Urothelium cell line (cell line): ENCODE measurements around the gene COL6A1.

Experiments used
- DNase-seq: peaks from one replicate; pipeline ENCODE4 v3.0.0; 2011; ENCODE audit warnings: low spot score, mixed read lengths
- FAIRE-seq: peaks from 2 replicates; lab custom pipeline; 2011; peaks lifted over from hg19 to GRCh38; lab: Jason Lieb, UNC

COL6A1 gene

DNA sequence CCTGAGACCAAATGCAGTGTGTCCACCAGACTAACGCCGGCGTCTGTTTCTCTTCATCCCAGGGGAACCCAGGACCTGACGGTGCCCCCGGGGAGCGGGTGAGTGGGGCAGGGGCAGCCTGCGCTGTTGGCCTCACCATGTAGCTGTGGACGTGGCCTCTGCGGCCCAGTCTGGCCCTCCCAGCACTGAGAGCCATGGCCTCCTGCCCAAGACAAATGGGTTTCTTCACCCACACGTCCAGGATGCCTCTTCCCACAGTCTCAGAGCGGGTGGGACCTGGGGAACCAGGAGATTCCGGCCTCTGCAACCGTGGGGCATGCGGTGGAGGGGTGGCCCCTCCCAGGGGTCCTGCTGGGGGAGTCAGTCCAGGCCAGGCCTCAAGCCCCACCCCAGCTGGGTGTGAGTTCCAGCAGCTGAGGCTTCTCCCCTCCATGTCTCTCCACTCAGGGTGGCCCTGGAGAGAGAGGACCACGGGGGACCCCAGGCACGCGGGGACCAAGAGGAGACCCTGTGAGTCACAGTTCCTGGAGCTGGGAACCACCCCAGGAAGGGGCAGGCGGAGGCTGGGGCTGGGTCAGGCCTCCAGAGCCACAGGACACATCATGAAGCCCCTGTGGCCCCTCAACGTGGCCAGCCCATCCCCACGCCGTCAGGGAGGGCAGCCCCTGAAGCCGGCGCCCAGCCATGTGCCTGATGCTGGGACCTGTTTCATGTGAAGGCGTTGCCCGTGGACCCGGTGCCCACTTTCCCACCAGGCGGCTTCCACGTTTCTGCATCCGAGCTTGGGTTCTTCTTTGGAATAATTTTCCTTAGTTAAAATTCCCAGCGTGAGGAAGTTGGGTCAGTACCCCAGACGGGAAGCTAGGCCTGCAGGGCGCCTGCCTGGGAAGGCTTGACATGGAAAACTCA is 11.0 kb downstream of the COL6A1 start:
- FAIRE-seq (no peak), DNase-seq (no peak)

DNA sequence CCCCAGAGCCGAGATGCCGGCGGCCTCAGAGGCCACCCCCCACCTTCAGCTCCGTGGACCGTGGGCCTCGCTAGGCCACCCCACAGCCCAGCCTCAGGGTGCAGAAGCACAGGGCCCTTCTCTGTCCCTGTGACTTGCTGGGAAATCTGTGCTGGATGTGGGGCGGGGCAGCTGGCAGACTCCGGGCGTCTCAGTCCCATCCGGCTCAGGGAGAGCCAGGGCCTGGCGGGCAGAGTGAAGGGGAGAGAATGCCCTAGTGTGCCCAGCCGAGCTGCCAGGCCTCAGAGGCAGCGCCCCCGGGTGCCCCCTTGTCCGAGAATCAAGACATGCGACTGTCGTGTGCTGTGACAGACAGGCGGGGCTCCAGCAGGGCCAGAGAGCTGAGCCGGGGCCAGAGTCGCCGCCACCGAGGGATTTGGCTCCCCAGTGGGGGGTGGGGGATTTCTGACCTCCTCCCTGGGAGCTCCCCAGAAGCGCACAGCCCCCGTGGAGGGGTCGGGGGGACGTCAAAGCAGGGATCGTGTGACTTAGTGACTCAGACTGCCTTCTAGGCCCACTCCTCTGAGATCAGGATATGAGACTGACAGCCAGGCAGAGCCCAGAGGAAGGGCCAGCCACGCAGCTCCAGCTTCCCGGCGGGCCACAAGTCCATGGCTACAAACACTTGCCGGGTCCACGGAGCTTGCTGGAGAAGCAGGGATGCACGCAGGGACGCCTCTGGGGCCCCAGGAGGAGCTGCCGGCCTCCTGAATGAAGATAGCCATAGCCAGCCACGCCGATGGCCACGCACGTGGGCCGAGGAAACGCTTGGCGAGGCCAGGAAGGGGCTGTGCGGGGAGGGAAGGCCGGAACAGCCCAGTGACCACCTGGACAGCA is 11.9 kb downstream of the COL6A1 start:
- FAIRE-seq = no peak

GRCh38 chr21:45994086-45994661 is 12.6 kb downstream of the COL6A1 start:
- no peak for FAIRE-seq
- DNase-seq = no peak

More for the DNA sequence above, 11.9 kb downstream of the COL6A1 start:
- DNase-seq = no peak

DNA sequence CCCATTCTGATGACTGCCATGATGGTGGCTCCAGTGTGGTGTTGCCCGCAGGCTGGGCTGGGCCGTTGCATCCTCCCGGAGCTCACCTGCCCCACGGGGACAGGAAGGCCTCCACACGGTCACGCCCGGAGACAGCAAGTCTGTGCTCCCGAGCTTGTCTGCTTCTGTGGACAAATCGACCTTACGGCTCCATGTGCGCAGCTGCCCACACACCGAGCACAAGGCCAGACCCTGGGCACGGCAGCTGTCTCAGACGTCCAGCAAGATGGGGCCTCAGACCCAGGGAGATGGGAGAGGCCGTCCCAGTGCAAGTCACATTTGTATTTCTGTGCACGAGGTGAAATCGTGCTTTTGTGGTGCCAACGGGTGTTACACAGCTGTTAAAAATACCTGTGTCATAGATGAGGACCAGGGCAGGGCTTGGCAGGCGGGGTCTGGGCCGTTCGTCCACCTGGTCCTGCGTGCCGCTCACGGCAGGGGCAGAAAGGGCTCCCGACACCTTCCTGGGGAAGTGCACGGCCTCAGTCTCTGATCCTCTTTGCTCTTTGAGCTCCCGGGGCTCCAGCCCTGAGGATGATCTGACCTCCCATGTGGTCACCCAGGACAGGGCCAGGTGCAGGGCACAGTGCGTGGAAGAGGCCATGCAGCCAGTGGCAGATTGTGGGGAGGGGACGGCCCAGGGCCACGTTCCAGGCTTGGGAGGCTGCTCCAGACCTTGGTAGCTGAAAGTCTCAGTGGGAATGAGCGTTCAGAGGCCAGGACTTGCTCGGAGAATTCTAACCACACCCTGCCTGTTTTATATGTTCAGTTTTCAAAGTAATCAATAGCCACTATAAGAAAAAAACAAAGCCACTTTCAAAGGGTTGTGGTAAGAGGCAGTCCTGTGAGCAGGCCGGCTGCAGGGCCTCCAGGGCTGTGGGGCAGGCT is 13.5 kb downstream of the COL6A1 start:
- DNase-seq (no peak), FAIRE-seq (no peak)

DNA sequence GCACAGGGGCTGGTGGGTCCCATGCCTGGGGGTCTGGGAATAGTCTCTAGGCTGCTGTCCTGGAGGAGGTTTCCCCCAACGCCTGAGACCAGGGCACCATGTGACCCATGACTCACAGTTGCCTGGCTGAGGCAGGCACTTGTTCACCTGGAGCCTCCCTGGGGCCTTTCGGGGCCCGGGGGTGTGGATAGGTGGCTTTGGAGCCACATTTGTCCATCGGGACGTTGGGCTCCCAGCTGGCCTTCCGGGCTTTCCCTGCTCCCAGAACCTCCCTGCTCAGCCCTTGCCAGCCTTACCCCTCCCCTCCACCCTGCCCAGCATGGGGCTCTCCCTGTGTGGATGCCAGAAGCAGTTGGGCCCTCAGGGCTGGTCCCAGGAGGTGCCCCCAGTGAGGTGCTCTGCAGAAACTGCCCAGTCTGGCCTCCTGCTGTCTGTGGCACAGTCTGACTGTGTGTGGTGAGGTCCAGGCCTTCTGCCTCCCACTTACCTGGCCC is 14.2 kb downstream of the COL6A1 start:
- FAIRE-seq = no peak
- DNase-seq = peak; percentile 47

DNA sequence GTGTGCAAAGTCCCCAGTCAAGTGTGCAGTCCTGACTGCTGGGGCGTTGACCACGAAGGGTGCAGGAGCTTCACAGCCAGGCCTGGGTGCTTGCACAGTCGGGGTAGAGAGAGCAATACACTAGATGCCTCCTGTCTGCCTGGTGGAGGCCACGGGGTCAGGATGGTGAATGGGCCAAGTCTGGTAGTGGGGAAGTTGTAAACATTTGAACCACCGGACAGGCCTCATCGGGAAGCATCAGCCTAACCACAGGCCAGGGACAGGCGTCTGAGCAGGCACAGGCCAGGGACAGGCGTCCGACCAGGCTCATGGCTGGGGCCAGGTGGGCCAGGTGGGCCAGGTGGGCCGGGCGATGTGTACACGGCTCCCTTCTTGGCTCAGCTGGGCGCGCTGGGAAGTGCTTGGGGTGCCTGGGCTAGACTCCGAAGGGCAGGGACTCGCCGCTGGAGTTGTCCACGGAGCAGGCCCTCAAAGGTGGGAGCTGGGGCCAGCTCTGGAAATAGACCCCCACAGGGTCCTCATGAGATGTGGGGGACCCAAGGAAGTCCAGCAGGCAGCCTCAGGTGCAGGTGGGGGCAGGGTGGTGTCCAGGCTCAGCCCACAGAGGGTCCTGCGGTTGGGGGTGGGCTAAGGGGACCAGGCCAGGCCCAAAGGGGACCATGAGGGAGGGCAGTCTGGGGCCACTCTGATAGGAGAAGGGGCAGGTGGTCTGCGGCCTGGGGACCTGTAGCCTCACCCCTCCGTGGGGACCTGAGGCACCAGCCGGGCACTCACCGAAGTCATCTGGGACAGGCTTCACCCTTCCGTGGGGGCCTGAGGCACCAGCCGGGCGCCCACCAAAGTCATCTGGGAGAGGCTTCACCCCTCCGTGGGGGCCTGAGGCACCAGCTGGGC is 15.0 kb downstream of the COL6A1 start:
- no peak for DNase-seq
- FAIRE-seq = no peak

DNA sequence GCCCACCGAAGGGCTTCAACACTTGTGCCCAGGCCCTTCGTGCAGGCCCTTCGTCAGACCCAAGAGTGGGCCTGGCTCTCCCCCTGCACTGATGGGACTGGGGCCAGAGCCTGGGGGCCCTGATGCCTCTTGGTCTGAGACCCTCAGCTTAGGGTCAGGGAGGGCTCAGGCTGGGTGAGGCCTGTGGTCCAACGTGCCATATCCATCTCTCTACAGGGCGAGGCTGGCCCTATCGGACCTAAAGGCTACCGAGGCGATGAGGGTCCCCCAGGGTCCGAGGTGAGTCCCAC is 15.6 kb downstream of the COL6A1 start:
- FAIRE-seq (no peak), DNase-seq (no peak)

DNA sequence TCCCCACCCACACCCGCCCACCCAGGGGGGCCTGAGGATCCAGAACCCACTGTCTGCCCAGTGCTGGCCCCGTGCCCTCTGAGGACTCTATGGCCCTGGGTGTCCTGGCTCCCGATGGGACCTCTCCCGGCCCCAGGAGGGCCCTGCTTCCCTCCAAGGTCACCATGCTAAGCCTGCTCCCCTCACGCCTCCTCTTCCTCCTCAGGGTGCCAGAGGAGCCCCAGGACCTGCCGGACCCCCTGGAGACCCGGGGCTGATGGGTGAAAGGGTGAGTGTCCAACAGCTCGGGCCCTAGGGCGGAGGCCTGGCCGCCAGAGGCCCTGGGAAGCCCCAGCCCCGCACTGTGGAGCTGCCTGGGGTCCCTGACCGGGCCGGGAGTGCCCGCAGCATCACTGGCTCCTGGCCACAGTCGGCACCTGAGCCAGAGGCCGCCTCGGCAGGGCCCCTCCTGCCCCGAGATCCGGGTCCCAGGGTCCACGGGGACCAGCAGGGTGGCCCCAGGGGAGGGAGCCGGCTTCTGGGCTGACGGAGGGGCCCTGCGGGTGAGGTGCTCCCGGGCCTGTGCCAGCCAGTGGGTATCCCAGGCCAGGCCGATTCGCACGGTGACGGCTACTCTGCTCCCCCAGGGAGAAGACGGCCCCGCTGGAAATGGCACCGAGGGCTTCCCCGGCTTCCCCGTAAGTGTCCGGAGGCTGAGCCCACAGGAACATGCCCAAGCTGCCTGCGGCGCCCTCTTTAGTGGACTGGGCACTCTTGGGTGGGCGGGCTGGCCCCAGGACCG is 16.1 kb downstream of the COL6A1 start:
- FAIRE-seq (no peak), DNase-seq (no peak)

DNA sequence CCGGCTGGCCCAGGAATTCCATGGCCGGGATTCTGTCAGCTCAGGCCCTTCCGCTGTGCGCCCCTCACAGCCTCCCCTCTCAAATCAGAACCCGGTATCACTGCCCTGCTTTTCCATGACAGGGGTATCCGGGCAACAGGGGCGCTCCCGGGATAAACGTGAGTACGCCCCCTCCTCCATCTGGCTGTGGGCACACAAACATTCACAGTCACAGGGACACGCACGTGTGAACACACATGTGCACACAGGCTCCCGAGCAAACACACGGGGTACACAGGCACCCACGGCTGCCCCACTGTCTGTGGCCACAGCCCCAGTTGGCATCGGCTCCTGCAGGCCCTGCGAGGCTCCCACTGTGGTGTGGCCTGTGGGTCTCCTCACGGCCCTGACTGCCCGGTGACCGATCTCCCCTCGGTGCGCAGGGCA is 16.7 kb downstream of the COL6A1 start:
- no peak for DNase-seq
- FAIRE-seq = no peak

DNA sequence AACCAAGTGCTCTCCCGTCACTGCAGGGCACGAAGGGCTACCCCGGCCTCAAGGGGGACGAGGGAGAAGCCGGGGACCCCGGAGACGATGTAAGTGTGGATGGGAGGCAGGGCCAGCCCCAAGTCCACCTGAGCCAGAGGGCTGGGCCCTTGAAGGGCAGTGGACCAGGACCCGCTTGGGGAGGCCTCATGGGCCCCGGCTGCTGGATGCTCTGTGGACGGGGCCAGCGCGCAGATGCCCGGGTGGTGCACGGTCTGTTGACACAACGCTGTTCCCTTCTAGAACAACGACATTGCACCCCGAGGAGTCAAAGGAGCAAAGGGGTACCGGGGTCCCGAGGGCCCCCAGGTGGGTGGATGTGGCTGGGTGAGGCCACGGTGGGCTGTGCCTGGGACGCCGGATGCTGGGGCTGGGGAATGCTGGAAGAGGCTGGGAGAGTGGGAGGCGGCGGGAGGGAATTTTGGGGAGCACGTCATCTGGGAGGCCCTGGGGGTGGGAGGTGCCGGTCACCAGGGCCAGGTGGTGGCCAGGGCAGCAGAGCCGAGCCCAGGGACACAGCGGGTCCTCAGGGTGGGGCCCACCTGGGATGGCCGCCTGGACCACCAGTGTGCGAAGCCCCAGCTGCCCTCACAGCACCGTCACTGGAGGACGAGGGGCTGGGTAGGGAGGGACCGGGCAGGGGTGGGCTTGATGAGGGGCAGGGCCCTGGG is 17.5 kb downstream of the COL6A1 start:
- no peak for FAIRE-seq
- DNase-seq = no peak

GRCh38 chr21:45999581-46000181 is 18.1 kb downstream of the COL6A1 start:
- no peak for FAIRE-seq

DNA sequence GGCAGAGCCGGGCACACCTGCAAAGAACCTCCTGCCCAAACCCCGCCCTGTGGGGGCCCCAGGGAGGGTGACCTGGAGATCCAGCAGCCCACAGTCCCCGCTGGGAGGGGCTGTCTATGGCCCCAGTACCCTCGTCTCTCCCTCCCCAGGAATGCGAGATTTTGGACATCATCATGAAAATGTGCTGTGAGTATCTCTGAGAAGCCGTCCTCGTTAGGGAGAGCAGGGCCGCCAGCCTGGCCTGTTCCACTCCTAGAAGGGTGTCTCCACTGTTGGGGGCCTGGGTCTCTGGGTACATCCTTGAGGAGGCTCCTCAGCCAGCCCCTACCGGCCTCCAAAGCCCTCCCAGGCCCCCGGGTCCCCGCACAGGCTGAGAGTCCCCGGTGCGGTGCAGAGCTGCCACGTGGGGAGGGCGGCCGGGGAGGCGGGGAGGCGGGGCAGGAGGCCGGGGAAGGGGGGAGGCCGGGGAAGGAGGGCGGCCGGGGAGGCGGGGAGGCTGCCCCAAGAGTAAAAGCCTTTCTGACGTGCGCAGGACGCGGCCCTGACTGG is 18.7 kb downstream of the COL6A1 start:
- FAIRE-seq (no peak), DNase-seq (no peak)

More at GRCh38 chr21:45999581-46000181, 18.1 kb downstream of the COL6A1 start:
- DNase-seq = no peak

DNA sequence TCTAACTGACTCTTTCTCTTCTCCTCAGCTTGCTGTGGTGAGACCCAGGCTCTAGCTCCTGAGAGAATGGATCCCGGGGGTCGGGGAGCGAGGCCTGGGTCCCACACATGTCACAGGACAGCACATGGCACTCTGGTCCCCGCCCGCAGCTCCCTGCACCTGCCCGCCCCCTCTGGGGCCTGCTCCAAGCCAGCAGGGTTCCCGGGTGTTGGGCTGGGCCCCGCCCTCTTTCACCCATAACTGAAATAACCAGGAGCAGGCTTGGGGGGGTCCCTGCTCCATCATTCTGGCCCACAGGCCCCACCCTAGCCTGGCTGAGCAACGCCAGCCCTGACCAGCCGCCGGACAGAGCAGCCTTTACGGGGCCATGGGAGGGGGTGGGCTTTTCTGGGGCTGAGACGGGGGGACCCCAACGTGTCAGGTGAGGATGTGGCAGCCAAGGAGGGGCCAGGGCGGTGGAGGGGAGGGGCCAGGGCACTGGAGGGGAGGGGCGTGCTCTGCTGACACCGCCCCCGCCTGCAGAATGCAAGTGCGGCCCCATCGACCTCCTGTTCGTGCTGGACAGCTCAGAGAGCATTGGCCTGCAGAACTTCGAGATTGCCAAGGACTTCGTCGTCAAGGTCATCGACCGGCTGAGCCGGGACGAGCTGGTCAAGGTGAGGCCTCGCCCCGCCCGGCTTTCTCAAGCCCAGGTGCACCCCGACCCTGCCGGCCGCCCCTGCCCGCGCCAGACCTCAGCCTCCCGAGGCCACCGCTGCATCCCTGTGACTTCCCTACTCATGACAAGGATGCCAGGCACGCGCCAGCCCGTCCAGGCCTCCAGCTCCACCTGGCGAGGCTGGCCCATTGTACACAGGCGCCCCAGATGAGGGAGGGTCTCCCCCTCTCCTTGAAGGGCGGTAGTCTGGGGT is 19.4 kb downstream of the COL6A1 start:
- DNase-seq (no peak), FAIRE-seq (no peak)

DNA sequence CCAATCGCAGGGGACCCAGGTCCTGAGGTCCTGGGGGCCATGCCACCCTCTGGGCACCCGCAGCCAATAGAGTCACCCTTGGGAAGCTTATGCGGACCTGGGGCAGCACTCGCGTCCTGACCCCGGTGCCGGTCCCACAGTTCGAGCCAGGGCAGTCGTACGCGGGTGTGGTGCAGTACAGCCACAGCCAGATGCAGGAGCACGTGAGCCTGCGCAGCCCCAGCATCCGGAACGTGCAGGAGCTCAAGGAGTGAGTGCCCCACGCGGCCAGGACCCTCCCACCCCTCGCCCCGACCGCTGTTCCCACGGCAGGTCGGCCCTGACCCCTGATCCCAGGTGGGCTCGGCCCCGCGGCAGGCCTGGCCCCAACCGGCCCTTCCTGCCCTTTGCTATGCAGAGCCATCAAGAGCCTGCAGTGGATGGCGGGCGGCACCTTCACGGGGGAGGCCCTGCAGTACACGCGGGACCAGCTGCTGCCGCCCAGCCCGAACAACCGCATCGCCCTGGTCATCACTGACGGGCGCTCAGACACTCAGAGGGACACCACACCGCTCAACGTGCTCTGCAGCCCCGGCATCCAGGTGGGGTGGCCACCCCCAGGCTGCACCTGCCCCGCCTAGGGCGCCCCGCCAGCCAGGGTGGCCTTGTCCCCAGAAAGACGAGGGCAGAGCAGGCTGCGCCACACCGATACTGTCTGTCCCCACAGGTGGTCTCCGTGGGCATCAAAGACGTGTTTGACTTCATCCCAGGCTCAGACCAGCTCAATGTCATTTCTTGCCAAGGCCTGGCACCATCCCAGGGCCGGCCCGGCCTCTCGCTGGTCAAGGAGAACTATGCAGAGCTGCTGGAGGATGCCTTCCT is 20.5 kb downstream of the COL6A1 start:
- DNase-seq (no peak), FAIRE-seq (no peak)

DNA sequence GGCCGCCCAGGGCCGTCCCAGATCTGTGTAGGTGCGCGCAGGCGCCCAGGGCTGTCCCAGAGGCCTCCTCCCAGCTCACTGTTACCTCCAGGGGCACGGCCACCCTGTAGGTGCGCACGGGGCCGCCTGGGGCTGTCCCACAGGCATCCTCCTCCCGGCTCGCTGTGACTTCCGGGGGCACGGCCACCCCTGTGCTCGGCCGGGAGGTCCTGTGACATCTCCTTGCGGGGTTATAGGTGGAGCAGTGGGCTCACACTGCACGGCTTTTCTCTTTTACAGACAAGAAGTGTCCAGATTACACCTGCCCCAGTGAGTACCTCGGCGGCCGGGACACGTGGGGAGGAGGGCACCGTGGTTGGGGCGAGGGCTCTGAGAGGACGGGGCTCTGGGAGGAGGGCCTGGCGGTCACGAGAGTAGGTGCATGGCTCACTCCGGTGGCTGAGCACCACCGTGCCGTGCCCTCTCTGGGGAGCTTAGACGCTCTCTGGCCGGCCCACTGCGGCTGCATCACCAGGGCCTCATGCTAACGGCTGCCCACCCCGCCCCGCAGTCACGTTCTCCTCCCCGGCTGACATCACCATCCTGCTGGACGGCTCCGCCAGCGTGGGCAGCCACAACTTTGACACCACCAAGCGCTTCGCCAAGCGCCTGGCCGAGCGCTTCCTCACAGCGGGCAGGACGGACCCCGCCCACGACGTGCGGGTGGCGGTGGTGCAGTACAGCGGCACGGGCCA is 21.4 kb downstream of the COL6A1 start:
- FAIRE-seq = no peak

More for the DNA sequence above, 21.4 kb downstream of the COL6A1 start:
- no peak for DNase-seq
